SK-N-SH (cell line): ENCODE data around the gene P3H2.

Experiments used
- GABPA ChIP-seq: IDR thresholded peaks from 2 replicates; pipeline ENCODE4 v1.4.0; 2012; ENCODE audit warnings: low read depth, mild to moderate bottlenecking
- TEAD4 ChIP-seq: IDR thresholded peaks from 2 replicates; pipeline ENCODE4 v1.4.0; 2012; ENCODE audit warnings: mild to moderate bottlenecking, borderline replicate concordance; ENCODE audit not compliant: insufficient read depth
- YY1 ChIP-seq: IDR thresholded peaks from 2 replicates; pipeline ENCODE4 v1.4.0; 2012; ENCODE audit warnings: low read depth, mild to moderate bottlenecking
- TF ChIP-seq, protein P1 (sequence below): fragments of 200-600 bp; sonication (generic); IDR thresholded peaks from 2 replicates; pipeline ENCODE4 v1.6.1; 2017; ENCODE audit warnings: antibody characterized with exemption, mild to moderate bottlenecking, moderate library complexity
- TF ChIP-seq, protein P2 (sequence below): IDR thresholded peaks from 2 replicates; pipeline ENCODE4 v1.4.0; 2012; ENCODE audit warnings: low read depth, borderline replicate concordance
- TF ChIP-seq, protein P3 (sequence below): IDR thresholded peaks from 2 replicates; pipeline ENCODE4 v1.4.0; 2012; ENCODE audit warnings: low read depth

DNA sequence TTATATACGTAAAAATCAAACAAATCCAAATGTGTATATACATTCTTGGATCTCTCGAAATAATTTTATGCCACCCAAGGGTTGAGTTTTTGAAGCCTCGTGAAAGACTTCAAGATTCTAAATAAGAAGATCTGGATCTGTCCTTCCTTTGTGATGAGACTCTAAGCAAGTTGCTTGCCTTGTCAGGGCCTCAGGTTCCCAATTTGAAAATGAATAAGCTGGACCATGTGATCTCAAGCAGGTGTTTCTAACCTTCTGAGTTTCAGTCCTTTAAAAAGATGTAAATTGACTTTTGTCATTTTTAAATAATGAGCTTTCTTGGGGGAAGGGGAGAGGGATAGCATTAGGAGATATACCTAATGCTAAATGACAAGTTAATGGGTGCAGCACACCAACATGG, 137.1 kb downstream of the P3H2 start:
- TF ChIP-seq, protein P1, sequence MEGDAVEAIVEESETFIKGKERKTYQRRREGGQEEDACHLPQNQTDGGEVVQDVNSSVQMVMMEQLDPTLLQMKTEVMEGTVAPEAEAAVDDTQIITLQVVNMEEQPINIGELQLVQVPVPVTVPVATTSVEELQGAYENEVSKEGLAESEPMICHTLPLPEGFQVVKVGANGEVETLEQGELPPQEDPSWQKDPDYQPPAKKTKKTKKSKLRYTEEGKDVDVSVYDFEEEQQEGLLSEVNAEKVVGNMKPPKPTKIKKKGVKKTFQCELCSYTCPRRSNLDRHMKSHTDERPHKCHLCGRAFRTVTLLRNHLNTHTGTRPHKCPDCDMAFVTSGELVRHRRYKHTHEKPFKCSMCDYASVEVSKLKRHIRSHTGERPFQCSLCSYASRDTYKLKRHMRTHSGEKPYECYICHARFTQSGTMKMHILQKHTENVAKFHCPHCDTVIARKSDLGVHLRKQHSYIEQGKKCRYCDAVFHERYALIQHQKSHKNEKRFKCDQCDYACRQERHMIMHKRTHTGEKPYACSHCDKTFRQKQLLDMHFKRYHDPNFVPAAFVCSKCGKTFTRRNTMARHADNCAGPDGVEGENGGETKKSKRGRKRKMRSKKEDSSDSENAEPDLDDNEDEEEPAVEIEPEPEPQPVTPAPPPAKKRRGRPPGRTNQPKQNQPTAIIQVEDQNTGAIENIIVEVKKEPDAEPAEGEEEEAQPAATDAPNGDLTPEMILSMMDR = no peak
- TF ChIP-seq TEAD4 (no peak), YY1 (no peak), GABPA (no peak)
- TF ChIP-seq, protein P2, sequence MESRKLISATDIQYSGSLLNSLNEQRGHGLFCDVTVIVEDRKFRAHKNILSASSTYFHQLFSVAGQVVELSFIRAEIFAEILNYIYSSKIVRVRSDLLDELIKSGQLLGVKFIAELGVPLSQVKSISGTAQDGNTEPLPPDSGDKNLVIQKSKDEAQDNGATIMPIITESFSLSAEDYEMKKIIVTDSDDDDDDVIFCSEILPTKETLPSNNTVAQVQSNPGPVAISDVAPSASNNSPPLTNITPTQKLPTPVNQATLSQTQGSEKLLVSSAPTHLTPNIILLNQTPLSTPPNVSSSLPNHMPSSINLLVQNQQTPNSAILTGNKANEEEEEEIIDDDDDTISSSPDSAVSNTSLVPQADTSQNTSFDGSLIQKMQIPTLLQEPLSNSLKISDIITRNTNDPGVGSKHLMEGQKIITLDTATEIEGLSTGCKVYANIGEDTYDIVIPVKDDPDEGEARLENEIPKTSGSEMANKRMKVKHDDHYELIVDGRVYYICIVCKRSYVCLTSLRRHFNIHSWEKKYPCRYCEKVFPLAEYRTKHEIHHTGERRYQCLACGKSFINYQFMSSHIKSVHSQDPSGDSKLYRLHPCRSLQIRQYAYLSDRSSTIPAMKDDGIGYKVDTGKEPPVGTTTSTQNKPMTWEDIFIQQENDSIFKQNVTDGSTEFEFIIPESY = no peak
- TF ChIP-seq, protein P3, sequence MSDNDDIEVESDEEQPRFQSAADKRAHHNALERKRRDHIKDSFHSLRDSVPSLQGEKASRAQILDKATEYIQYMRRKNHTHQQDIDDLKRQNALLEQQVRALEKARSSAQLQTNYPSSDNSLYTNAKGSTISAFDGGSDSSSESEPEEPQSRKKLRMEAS = no peak
